OCI-LY7 (cell line): ENCODE measurements around the gene MCHR2. TPM values are rescaled to one million over a fixed set of nuclear protein-coding genes. Genes with fewer than 3 reads are reported as not detected.
A peak's percentile ranks its signal among the peaks of the same experiment; 100 is the strongest.
"Not testable (repeated sequence)": the region's sequence is repeated elsewhere in the genome, so short reads cannot be mapped to it uniquely, and the experiment has no call there.

Experiments
- Bru-seq: library from RNA; stranded (reverse); fragments of 400-500 nt; gene quantifications from one replicate; lab custom pipeline; 2021; lab: Mats Ljungman, UMichigan
- BruChase-seq, 2 experiments: library from RNA; stranded (reverse); fragments of 400-500 nt; gene quantifications; one replicate each; lab custom pipeline; 2021; lab: Mats Ljungman, UMichigan
- BruUV-seq: library from RNA; stranded (reverse); fragments of 400-500 nt; replicated peaks from 2 replicates; lab custom pipeline; 2021; lab: Mats Ljungman, UMichigan
- CTCF ChIA-PET: fragments of 300-600 bp; sonication (Branson Sonifier 250); formaldehyde crosslinking; loops from one replicate; lab custom pipeline; 2022; ENCODE audit warnings: antibody characterized with exemption; ENCODE audit not compliant: unreplicated experiment; lab: Charles Lee
- POLR2A ChIA-PET: fragments of 300-600 bp; sonication (Branson Sonifier 250); formaldehyde crosslinking; loops from one replicate; lab custom pipeline; 2022; ENCODE audit warnings: antibody characterized with exemption; lab: Charles Lee
- DNase-seq: peaks from one replicate; pipeline ENCODE4 v3.0.0-alpha.2; 2015; ENCODE audit warnings: low spot score
- H2AFZ ChIP-seq: fragments of 200-600 bp; sonication (generic), shearing (Covaris generic); 2 replicates; pipeline ENCODE4 v1.6.1; 2014; ENCODE audit warnings: mild to moderate bottlenecking, antibody characterized with exemption, low read length, moderate library complexity
- H3K27ac ChIP-seq: fragments of 200-600 bp; sonication (generic); 2 replicates; pipeline ENCODE4 v1.5.1; 2014; ENCODE audit warnings: mixed run types, low read depth, mild to moderate bottlenecking, moderate library complexity, low read length, inconsistent platforms; ENCODE audit not compliant: poor library complexity, severe bottlenecking
- H3K36me3 ChIP-seq: fragments of 200-600 bp; sonication (generic); 2 replicates; pipeline ENCODE4 v1.6.1; 2014; ENCODE audit warnings: mild to moderate bottlenecking, antibody characterized with exemption, low read length, moderate library complexity, mixed read lengths; ENCODE audit not compliant: insufficient read depth
- H3K4me1 ChIP-seq: fragments of 200-600 bp; sonication (generic); 2 replicates; pipeline ENCODE4 v1.5.1; 2014; ENCODE audit warnings: mild to moderate bottlenecking, low read length; ENCODE audit not compliant: insufficient read depth, poor library complexity, severe bottlenecking
- H3K4me2 ChIP-seq: fragments of 200-600 bp; sonication (generic); 2 replicates; pipeline ENCODE4 v1.6.1; 2014; ENCODE audit warnings: mild to moderate bottlenecking, low read length
- H3K4me3 ChIP-seq: fragments of 200-600 bp; sonication (generic); 2 replicates; pipeline ENCODE4 v1.5.1; 2014; ENCODE audit warnings: mild to moderate bottlenecking, low read depth, low read length; ENCODE audit not compliant: poor library complexity, severe bottlenecking
- H3K79me2 ChIP-seq: fragments of 200-600 bp; sonication (generic); 2 replicates; pipeline ENCODE4 v1.6.1; 2016; ENCODE audit warnings: low read depth, mild to moderate bottlenecking, low read length, moderate library complexity, mixed read lengths; ENCODE audit not compliant: insufficient read depth
- H3K9me2 ChIP-seq: fragments of 200-600 bp; sonication (generic); 2 replicates; pipeline ENCODE4 v1.6.1; 2016; ENCODE audit warnings: mild to moderate bottlenecking, low read length, mixed read lengths; ENCODE audit not compliant: insufficient read depth
- H3K9me3 ChIP-seq: fragments of 200-600 bp; sonication (generic); 2 replicates; pipeline ENCODE4 v1.6.1; 2014; ENCODE audit warnings: mild to moderate bottlenecking, mixed run types, low read length, mixed read lengths
- H4K20me1 ChIP-seq: fragments of 200-600 bp; sonication (generic); 2 replicates; pipeline ENCODE4 v1.6.1; 2014; ENCODE audit warnings: mild to moderate bottlenecking, antibody characterized with exemption, low read length, moderate library complexity, mixed read lengths; ENCODE audit not compliant: insufficient read depth
- EZH2phosphoT487 ChIP-seq: fragments of 200-600 bp; sonication (generic); IDR thresholded peaks from 2 replicates; pipeline ENCODE4 v1.6.1; 2018; ENCODE audit warnings: low read depth, borderline replicate concordance, mild to moderate bottlenecking, mixed run types, antibody characterized with exemption, low read length, moderate library complexity, mixed read lengths
- intact Hi-C: fragments of 100-400 bp; cut with micrococcal nuclease; formaldehyde crosslinking; loops from one replicate; pipeline ENCODE4 v1.10.0; 2022; ENCODE audit not compliant: unreplicated experiment
- long read RNA-seq: library from polyadenylated mRNA; stranded (forward); transcript quantifications from one replicate; pipeline ENCODE4 v2.0.0, GENCODE V29; 2022
- total RNA-seq, 2 experiments: library from RNA; depleted of rRNA in 1 of 2; stranded (reverse); fragments of >200 nt in 1 of 2; shearing (Covaris generic) in 1 of 2; gene quantifications; 2 replicates each; pipeline ENCODE4 v1.2.3, GENCODE V29; 2014 to 2022
- TF ChIP-seq, protein P1 (sequence below): fragments of 200-600 bp; sonication (generic); conservative IDR thresholded peaks from 2 replicates; pipeline ENCODE4 v1.5.1; 2014; ENCODE audit warnings: mild to moderate bottlenecking, antibody characterized with exemption, low read length, moderate library complexity, mixed read lengths

Gene MCHR2
- total RNA-seq (2014; rRNA removed; shearing (Covaris generic)): not detected in 2 replicates
- not detected in 2 replicates for total RNA-seq (2022)
- Bru-seq, nascent RNA: percentile 1 among the genes with signal in this experiment
- BruChase-seq, experiment 1, labeled RNA remaining after a 6-hour chase: not detected
- BruChase-seq, experiment 2, labeled RNA remaining after a 2-hour chase: not detected
- long read RNA-seq: 0 reads

DNA sequence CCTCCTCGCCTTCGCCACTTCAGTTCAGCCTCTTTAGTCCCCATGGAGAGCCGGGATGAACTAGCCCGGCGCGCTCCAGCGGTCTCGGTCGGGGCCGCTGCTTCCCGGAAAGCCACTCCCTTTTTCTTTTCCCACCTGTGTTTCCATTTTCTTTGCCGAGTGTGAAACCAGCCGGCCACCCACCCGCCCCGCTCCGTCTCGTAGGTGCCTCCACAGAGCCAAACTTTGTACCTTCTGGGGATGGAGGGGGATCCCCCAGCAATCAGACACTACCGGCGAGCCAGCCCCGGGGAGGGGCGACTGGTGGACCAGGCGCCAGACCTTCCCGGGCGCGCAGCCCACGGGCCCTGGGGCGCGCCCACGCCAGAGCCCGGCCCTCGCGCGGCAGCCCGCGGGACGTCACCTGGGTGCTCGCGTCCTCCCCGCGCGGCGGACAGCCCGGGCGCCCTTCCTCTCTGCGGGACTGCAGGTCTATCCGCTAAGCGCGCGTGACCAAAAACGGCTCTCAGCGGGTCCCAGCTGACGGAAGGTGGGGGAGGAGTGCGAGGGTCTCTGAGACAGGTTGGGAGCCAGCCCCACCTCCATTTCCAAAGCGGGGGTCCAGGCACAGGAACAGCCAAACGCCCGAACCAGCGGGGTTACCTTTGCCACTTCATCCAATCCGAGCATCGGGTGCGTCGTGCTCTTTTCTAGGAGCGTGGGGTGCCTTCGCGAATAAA is at the start of gene MCHR2:
MCHR2 (minus strand) TSS at position 691 of the 719 bp plus-strand sequence. CDS start 38,076 bp downstream, outside the sequence.
- Histone ChIP-seq H2AFZ (no peak within 1 kb of the TSS), H3K4me1 (no peaks in the 10 kb centered on the region), H3K27ac (no peak within 1 kb of the TSS), H3K9me2 (no peaks in the 10 kb centered on the region), H3K4me2 (no peak within 1 kb of the TSS), H3K9me3 (no peaks in the 10 kb centered on the region), H3K4me3 (no peak within 1 kb of the TSS), H3K36me3 (no peaks in the 10 kb centered on the region), H4K20me1 (no peaks in the 10 kb centered on the region), H3K79me2 (no peaks in the 10 kb centered on the region)
- DNase-seq: no peak
- TF ChIP-seq EZH2phosphoT487: no peak
- TF ChIP-seq, protein P1, sequence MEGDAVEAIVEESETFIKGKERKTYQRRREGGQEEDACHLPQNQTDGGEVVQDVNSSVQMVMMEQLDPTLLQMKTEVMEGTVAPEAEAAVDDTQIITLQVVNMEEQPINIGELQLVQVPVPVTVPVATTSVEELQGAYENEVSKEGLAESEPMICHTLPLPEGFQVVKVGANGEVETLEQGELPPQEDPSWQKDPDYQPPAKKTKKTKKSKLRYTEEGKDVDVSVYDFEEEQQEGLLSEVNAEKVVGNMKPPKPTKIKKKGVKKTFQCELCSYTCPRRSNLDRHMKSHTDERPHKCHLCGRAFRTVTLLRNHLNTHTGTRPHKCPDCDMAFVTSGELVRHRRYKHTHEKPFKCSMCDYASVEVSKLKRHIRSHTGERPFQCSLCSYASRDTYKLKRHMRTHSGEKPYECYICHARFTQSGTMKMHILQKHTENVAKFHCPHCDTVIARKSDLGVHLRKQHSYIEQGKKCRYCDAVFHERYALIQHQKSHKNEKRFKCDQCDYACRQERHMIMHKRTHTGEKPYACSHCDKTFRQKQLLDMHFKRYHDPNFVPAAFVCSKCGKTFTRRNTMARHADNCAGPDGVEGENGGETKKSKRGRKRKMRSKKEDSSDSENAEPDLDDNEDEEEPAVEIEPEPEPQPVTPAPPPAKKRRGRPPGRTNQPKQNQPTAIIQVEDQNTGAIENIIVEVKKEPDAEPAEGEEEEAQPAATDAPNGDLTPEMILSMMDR: no peak
- ChIA-PET POLR2A (no interaction called here), CTCF (no interaction called here)
- BruUV-seq: no TSS peak
- intact Hi-C loops: no loop called here

DNA sequence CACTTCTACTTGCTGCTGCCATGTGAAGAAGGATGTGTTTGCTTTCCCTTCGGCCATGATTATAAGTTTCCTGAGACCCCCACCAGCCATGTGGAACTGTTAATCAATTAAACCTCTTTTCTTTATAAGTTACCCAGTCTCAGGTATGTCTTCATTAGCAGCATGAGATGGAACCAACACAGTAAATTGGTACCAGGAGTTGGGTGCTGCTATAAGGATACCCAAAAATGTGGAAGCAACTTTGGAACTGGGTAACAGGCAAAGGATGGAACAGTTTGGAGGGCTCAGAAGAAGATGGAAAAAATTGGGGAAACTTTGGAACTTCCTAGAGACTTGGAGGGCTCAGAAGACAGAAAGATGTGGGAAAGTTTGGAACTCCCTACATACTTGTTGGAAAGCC is 44.5 kb upstream of the MCHR2 start:
- DNase-seq, BruUV-seq, H3K9me3 ChIP-seq, H3K79me2 ChIP-seq, H3K9me2 ChIP-seq, H3K4me2 ChIP-seq, POLR2A ChIA-PET, intact Hi-C loops, H3K4me1 ChIP-seq, H3K27ac ChIP-seq, H4K20me1 ChIP-seq, CTCF ChIA-PET, H3K4me3 ChIP-seq, H2AFZ ChIP-seq, H3K36me3 ChIP-seq: not testable (repeated sequence)

DNA sequence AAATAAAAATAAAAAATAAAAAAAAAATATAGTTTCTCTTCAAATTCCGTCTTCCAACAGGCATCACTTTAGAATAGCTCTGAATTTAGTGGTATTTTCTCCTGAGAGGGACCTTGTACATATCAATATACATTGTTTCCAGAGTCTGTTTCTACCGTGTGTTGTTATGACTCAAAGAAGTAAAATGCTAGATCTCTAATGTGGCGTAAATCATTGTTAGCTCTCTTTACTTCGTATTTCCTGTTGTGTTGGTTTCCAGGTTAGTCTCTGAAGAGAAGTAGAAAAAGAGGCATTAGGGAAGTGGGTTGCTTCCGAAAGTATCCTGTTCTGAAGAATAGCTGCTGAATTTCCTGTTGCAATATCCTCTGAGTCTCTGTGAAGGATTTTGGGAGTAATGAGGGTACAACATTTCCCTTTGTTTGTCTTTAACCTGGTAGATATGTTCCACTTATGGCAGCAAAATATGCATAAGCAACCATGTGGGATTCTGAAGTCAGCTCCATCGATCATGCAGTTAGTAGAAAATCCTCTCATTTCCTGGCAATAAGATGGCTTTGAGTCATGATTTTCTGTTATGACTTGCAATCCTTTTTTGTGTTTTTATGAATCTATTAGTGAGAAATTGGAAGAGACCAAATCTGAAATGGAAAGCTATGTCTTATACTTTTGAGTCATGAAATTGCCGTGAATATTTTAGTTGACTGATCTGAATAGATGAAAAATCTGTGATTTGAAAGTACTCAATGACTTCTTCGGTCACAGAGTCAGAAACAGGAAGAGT is 42.0 kb upstream of the MCHR2 start:
- no TSS peak for BruUV-seq
- intact Hi-C loops: no loop called here
- no peaks in the 10 kb centered on the region for H3K9me2 ChIP-seq
- CTCF ChIA-PET: no interaction called here
- no peaks in the 10 kb centered on the region for H3K9me3 ChIP-seq
- H3K36me3 ChIP-seq: no peaks in the 10 kb centered on the region
- no peaks in the 10 kb centered on the region for H4K20me1 ChIP-seq
- no peak overlapping the region for H3K4me2 ChIP-seq
- H3K4me1 ChIP-seq: no peaks in the 10 kb centered on the region
- no peaks in the 10 kb centered on the region for H3K79me2 ChIP-seq
- no peak for TF ChIP-seq EZH2phosphoT487
- TF ChIP-seq, protein P1: no peak
- no peak overlapping the region for H3K27ac ChIP-seq
- H3K4me3 ChIP-seq: no peak overlapping the region
- no peak overlapping the region for H2AFZ ChIP-seq
- POLR2A ChIA-PET: no interaction called here
- DNase-seq: no peak
